Measurements from ENCODE around the gene ZNF317.

The ZNF317 gene

GRCh38 chr19:9139609-9140158 lies 513 bp upstream of the ZNF317 start:
- Histone ChIP-seq H3K27me3 (ENCODE audit: insufficient read depth, poor library complexity, severe bottlenecking) (no peaks in the 10 kb centered on the region), H3K27ac (replicated peaks) (peak overlapping the region; percentile 83), H3K4me3 (replicated peaks; ENCODE audit: insufficient read depth, low read length) (peak overlapping the region; percentile 91)
- no peak for TF ChIP-seq CTCF (IDR thresholded peaks at IDR 0.05; ENCODE audit: insufficient read depth, low read length)
- no peak for TF ChIP-seq GABPA (IDR thresholded peaks at IDR 0.05; ENCODE audit: low read depth)
- no peak for TF ChIP-seq POLR2AphosphoS5 (IDR thresholded peaks at IDR 0.05; ENCODE audit: low read depth)
- no peak for DNase-seq (ENCODE audit: low read depth in 1 of 2, low spot score in 1 of 2)

- TF ChIP-seq CTCF (IDR thresholded peaks at IDR 0.05; ENCODE audit: insufficient read depth, low read length) (no peak), GABPA (IDR thresholded peaks at IDR 0.05; ENCODE audit: low read depth) (no peak), POLR2AphosphoS5 (IDR thresholded peaks at IDR 0.05; ENCODE audit: low read depth) (no peak), REST (IDR thresholded peaks at IDR 0.05; ENCODE audit: insufficient replicate concordance, low read depth) (no peak), SPI1 (IDR thresholded peaks at IDR 0.05; ENCODE audit: borderline replicate concordance, low read depth) (no peak)
- DNase-seq (ENCODE audit: low read depth in 1 of 2, low spot score in 1 of 2): no peak
- H3K4me3 ChIP-seq (replicated peaks; ENCODE audit: insufficient read depth, low read length): no peak overlapping the region
- no peaks in the 10 kb centered on the region for H3K27me3 ChIP-seq (ENCODE audit: insufficient read depth, poor library complexity, severe bottlenecking)
- H3K27ac ChIP-seq (replicated peaks): no peak overlapping the region
These were observed 4.7 kb downstream of the ZNF317 start for GRCh38 chr19:9144920-9145319.

- TF ChIP-seq SPI1 (IDR thresholded peaks at IDR 0.05; ENCODE audit: borderline replicate concordance, low read depth) (no peak), POLR2AphosphoS5 (IDR thresholded peaks at IDR 0.05; ENCODE audit: low read depth) (no peak), REST (IDR thresholded peaks at IDR 0.05; ENCODE audit: insufficient replicate concordance, low read depth) (no peak), GABPA (IDR thresholded peaks at IDR 0.05; ENCODE audit: low read depth) (no peak), CTCF (IDR thresholded peaks at IDR 0.05; ENCODE audit: insufficient read depth, low read length) (no peak)
- no peak for DNase-seq (ENCODE audit: low read depth in 1 of 2, low spot score in 1 of 2)
- Histone ChIP-seq H3K27me3 (ENCODE audit: insufficient read depth, poor library complexity, severe bottlenecking) (no peaks in the 10 kb centered on the region), H3K4me3 (replicated peaks; ENCODE audit: insufficient read depth, low read length) (no peak overlapping the region), H3K27ac (replicated peaks) (no peak overlapping the region)
These were observed 6.7 kb downstream of the ZNF317 start for GRCh38 chr19:9146882-9147281.

- no peak for TF ChIP-seq POLR2AphosphoS5 (IDR thresholded peaks at IDR 0.05; ENCODE audit: low read depth)
- TF ChIP-seq REST (IDR thresholded peaks at IDR 0.05; ENCODE audit: insufficient replicate concordance, low read depth): no peak
These were observed 8.5 kb downstream of the ZNF317 start for GRCh38 chr19:9148697-9149096.

More at GRCh38 chr19:9148697-9149096, 8.5 kb downstream of the ZNF317 start:
- Histone ChIP-seq H3K27me3 (ENCODE audit: insufficient read depth, poor library complexity, severe bottlenecking) (no peaks in the 10 kb centered on the region), H3K4me3 (replicated peaks; ENCODE audit: insufficient read depth, low read length) (no peak overlapping the region), H3K27ac (replicated peaks) (no peak overlapping the region)
- DNase-seq (ENCODE audit: low read depth in 1 of 2, low spot score in 1 of 2): no peak
